ENCODE measurements around the gene COQ7.

- TF ChIP-seq RAD21 (IDR thresholded peaks at IDR 0.05; ENCODE audit: low read depth) (no peak), CTCF (IDR thresholded peaks at IDR 0.05 in 2 of 3, conservative IDR thresholded peaks at IDR 0.05 in 1 of 3; ENCODE audit: borderline replicate concordance in 1 of 3, insufficient read depth in 1 of 3, low read depth in 2 of 3, low read length in 2 of 3) (no peak), SP1 (IDR thresholded peaks at IDR 0.05; ENCODE audit: low read depth) (no peak), SIN3A (IDR thresholded peaks at IDR 0.05; ENCODE audit: low read depth) (no peak)
These were observed 446 bp upstream of the COQ7 start for GRCh38 chr16:19066988-19067348.
